ENCODE measurements around the gene CEMIP2. TPM values are rescaled to one million over a fixed set of nuclear protein-coding genes. Genes with fewer than 3 reads are reported as not detected.

The CEMIP2 gene
- total and polyA plus RNA-seq, 2 donors (not counting 3 experiments of a cell fraction or from before 2014, with no cell fraction given) = 41.6 to 44.3 TPM

DNA sequence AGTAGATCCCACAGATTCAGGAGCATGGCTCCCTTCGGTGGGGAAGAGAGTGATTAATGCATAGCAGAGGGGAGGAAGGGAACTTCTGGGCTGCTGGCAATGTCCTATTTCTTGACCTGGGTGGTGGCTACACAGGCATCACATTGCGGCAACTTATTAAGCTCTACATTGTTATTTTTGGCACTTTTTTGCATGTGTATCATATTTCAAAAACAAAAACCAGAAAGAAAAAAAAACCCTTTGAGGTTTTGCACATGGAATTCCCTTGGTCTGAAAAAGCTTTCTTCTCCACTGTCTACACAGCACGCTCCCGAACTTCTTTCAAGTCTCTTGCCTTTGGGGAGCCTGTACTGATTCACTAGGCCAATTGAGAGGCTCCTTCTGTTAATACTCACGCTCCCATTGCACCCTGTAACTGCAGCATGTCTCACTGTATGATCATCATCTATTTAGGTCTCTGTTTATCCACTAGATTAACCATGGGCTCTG, 25.1 kb downstream of the CEMIP2 start:
- Histone ChIP-seq H3K36me3 (ENCODE audit: control insufficient read depth in 2 of 2, extremely low read depth in 1 of 2, insufficient read depth in 2 of 2, low read length in 2 of 2) (no peaks in the 10 kb centered on the region), H3K9me3 (replicated peaks; ENCODE audit: control insufficient read depth, insufficient read depth, low read length) (no peaks in the 10 kb centered on the region), H3K4me1 (ENCODE audit: control insufficient read depth, extremely low read depth, insufficient read depth, low read length) (peaks cover 18% of the 10 kb centered on the region), H3K4me2 (ENCODE audit: insufficient read depth, low read length) (no peak overlapping the region), H3K79me2 (ENCODE audit: control insufficient read depth, insufficient read depth, low read length) (no peaks in the 10 kb centered on the region), H3K9me1 (replicated peaks; ENCODE audit: control insufficient read depth, extremely low read depth, insufficient read depth, low read length) (no peaks in the 10 kb centered on the region), H3K9ac (replicated peaks; ENCODE audit: extremely low read depth, insufficient read depth, low read length) (no peak overlapping the region), H3K4me3 (replicated peaks in 1 of 3; ENCODE audit: insufficient read depth in 1 of 3, low read depth in 1 of 3, low read length in 3 of 3) (no peak overlapping the region), H3K27ac (ENCODE audit: insufficient read depth, low read depth, low read length) (no peak overlapping the region), H2AFZ (ENCODE audit: low read depth, low read length) (no peak overlapping the region), H4K20me1 (replicated peaks; ENCODE audit: control insufficient read depth, extremely low read depth, insufficient read depth, low read length) (no peaks in the 10 kb centered on the region), H3K27me3 (ENCODE audit: control insufficient read depth in 2 of 2, insufficient read depth in 2 of 2, low read length in 2 of 2) (no peaks in the 10 kb centered on the region)
- peak; percentile 79 for DNase-seq (ENCODE audit: low read depth, low spot score)
- dilution Hi-C loops (cut with MboI; ENCODE audit: extremely low pct_ligation_motif_present, low sequenced_read_pairs) = no loop called here
- BruUV-seq (replicated peaks) = no TSS peak
- intact Hi-C loops (cut with micrococcal nuclease) = no loop called here
- TF ChIP-seq JUN (IDR thresholded peaks at IDR 0.05; ENCODE audit: borderline replicate concordance, insufficient read depth, insufficient read length, low read depth) (no peak), POLR2A (IDR thresholded peaks at IDR 0.05; ENCODE audit: low read depth, low read length) (no peak)
- TF ChIP-seq, protein P1, sequence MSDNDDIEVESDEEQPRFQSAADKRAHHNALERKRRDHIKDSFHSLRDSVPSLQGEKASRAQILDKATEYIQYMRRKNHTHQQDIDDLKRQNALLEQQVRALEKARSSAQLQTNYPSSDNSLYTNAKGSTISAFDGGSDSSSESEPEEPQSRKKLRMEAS (IDR thresholded peaks at IDR 0.05; ENCODE audit: insufficient read depth, insufficient read length) = no peak
- FAIRE-seq = no peak
- ChIA-PET POLR2A (no interaction called here), CTCF (interaction anchor here (0.6 to 1.7 kb wide), 5 partner anchors 9 to 282 kb away, joined by 3 to 10 read pairs (median 4); no protein-coding TSS in a partner anchor)

DNA sequence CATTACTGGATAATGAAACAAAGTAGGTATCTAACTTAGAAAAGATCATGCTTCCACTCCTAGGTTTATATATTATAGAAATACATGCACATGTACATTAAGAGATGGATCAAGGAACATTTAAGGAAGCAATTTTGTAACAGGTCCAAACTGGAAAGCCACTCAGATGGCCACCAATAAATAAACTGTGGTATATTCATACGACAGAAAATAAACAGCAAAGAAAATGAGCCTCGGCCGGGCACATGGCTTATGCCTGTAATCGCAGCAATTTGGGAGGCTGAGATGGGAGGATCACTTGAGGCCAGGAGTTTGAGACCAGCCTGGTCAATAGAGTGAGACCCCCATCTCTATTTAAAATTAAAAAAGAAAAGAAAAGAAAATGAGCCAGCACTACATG, 25.6 kb downstream of the CEMIP2 start:
- dilution Hi-C loops (cut with MboI; ENCODE audit: extremely low pct_ligation_motif_present, low sequenced_read_pairs) (no loop called here), intact Hi-C loops (cut with micrococcal nuclease) (no loop called here)
- Histone ChIP-seq H3K4me3 (replicated peaks in 1 of 3; ENCODE audit: insufficient read depth in 1 of 3, low read depth in 1 of 3, low read length in 3 of 3) (no peak overlapping the region), H4K20me1 (replicated peaks; ENCODE audit: control insufficient read depth, extremely low read depth, insufficient read depth, low read length) (no peaks in the 10 kb centered on the region), H3K9me3 (replicated peaks; ENCODE audit: control insufficient read depth, insufficient read depth, low read length) (no peaks in the 10 kb centered on the region), H3K27ac (ENCODE audit: insufficient read depth, low read depth, low read length) (no peak overlapping the region), H3K27me3 (ENCODE audit: control insufficient read depth in 2 of 2, insufficient read depth in 2 of 2, low read length in 2 of 2) (no peaks in the 10 kb centered on the region), H3K4me2 (ENCODE audit: insufficient read depth, low read length) (no peak overlapping the region), H3K9ac (replicated peaks; ENCODE audit: extremely low read depth, insufficient read depth, low read length) (no peak overlapping the region), H3K9me1 (replicated peaks; ENCODE audit: control insufficient read depth, extremely low read depth, insufficient read depth, low read length) (no peaks in the 10 kb centered on the region), H2AFZ (ENCODE audit: low read depth, low read length) (no peak overlapping the region), H3K79me2 (ENCODE audit: control insufficient read depth, insufficient read depth, low read length) (no peaks in the 10 kb centered on the region), H3K4me1 (ENCODE audit: control insufficient read depth, extremely low read depth, insufficient read depth, low read length) (peaks cover 15% of the 10 kb centered on the region), H3K36me3 (ENCODE audit: control insufficient read depth in 2 of 2, extremely low read depth in 1 of 2, insufficient read depth in 2 of 2, low read length in 2 of 2) (no peaks in the 10 kb centered on the region)
- TF ChIP-seq FOS (IDR thresholded peaks at IDR 0.05; ENCODE audit: borderline replicate concordance, insufficient read depth, low read length) (no peak), POLR2A (IDR thresholded peaks at IDR 0.05; ENCODE audit: low read depth, low read length) (no peak), MYC (IDR thresholded peaks at IDR 0.05; ENCODE audit: low read depth, low read length) (no peak), POLR2AphosphoS5 (IDR thresholded peaks at IDR 0.05; ENCODE audit: insufficient read depth, low read depth, low read length) (no peak), GATA2 (IDR thresholded peaks at IDR 0.05; ENCODE audit: insufficient read depth, insufficient read length, low read depth, low read length) (no peak)
- TF ChIP-seq, protein P2, sequence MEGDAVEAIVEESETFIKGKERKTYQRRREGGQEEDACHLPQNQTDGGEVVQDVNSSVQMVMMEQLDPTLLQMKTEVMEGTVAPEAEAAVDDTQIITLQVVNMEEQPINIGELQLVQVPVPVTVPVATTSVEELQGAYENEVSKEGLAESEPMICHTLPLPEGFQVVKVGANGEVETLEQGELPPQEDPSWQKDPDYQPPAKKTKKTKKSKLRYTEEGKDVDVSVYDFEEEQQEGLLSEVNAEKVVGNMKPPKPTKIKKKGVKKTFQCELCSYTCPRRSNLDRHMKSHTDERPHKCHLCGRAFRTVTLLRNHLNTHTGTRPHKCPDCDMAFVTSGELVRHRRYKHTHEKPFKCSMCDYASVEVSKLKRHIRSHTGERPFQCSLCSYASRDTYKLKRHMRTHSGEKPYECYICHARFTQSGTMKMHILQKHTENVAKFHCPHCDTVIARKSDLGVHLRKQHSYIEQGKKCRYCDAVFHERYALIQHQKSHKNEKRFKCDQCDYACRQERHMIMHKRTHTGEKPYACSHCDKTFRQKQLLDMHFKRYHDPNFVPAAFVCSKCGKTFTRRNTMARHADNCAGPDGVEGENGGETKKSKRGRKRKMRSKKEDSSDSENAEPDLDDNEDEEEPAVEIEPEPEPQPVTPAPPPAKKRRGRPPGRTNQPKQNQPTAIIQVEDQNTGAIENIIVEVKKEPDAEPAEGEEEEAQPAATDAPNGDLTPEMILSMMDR (IDR thresholded peaks at IDR 0.05; ENCODE audit: extremely low read depth in 1 of 2, insufficient read depth in 1 of 2, low read depth in 1 of 2, low read length in 2 of 2) = no peak
- FAIRE-seq (no peak), DNase-seq (ENCODE audit: low read depth, low spot score) (no peak)
- CTCF ChIA-PET = interaction anchor here (1.1 to 1.7 kb wide), 4 partner anchors 17 to 27 kb away, joined by 3 to 10 read pairs (median 4); no protein-coding TSS in a partner anchor
- POLR2A ChIA-PET = no interaction called here
- BruUV-seq (replicated peaks) = no TSS peak
